OCI-M2 (cell line): ENCODE measurements around the gene CLCN2.

ENCODE experiments used
- DNase-seq: peaks from one replicate; lab custom pipeline; 2025; ENCODE audit not compliant: unreplicated experiment; lab: John Stamatoyannopoulos, UW

CLCN2 gene

GRCh38 chr3:184381261-184382224 lies 20.1 kb upstream of the CLCN2 start:
- DNase-seq: no peak

- no peak for DNase-seq
Measured at GRCh38 chr3:184380627-184381260, 19.3 kb upstream of the CLCN2 start.

- DNase-seq: no peak
Measured at GRCh38 chr3:184380185-184380626, 18.8 kb upstream of the CLCN2 start.

- no peak for DNase-seq
Measured at GRCh38 chr3:184379358-184380184, 18.2 kb upstream of the CLCN2 start, which contains the start of gene CHRD. Gene CHRD, plus strand, starts transcription at chr3:184380054. Its CDS starts 265 bp downstream, at chr3:184380319.

GRCh38 chr3:184378651-184379357 lies 17.4 kb upstream of the CLCN2 start:
- no peak for DNase-seq

GRCh38 chr3:184377882-184378445 lies 16.6 kb upstream of the CLCN2 start, which contains the start of gene THPO:
Gene THPO, minus strand, starts transcription at chr3:184378207. Its CDS starts 1,948 bp downstream, at chr3:184376259.
- no peak for DNase-seq

- no peak for DNase-seq
Measured at GRCh38 chr3:184377374-184377773, 16.0 kb upstream of the CLCN2 start.

- no peak for DNase-seq
Measured at GRCh38 chr3:184375747-184376461, 14.5 kb upstream of the CLCN2 start.

- DNase-seq: no peak
Measured at GRCh38 chr3:184373422-184373821, 12.0 kb upstream of the CLCN2 start.

- DNase-seq: no peak
Measured at GRCh38 chr3:184372911-184373310, 11.5 kb upstream of the CLCN2 start.

- DNase-seq: no peak
Measured at GRCh38 chr3:184372296-184372821, 11.0 kb upstream of the CLCN2 start.

GRCh38 chr3:184371570-184372018 lies 10.2 kb upstream of the CLCN2 start:
- DNase-seq: peak; percentile 39

GRCh38 chr3:184368586-184369183 lies 7.3 kb upstream of the CLCN2 start:
- DNase-seq: no peak

GRCh38 chr3:184368116-184368515 lies 6.7 kb upstream of the CLCN2 start:
- no peak for DNase-seq

- DNase-seq: no peak
Measured at GRCh38 chr3:184366619-184367289, 5.3 kb upstream of the CLCN2 start.

GRCh38 chr3:184362668-184363546 lies 1.5 kb upstream of the CLCN2 start:
- DNase-seq: peak; percentile 78
